NB4 (cell line): Measurements from ENCODE around the gene MPND.

Experiments used
- DNase-seq: peaks from one replicate; pipeline ENCODE4 v3.0.0; 2010; ENCODE audit warnings: low read depth
- H3K4me3 ChIP-seq: one replicate; pipeline ENCODE4 v1.5.1; 2011; ENCODE audit warnings: mild to moderate bottlenecking, low read depth, low read length, moderate library complexity
- MYC ChIP-seq: IDR thresholded peaks from 2 replicates; pipeline ENCODE4 v1.6.1; 2011; ENCODE audit warnings: low read depth, low read length
- POLR2A ChIP-seq: IDR thresholded peaks from 2 replicates; pipeline ENCODE4 v1.6.1; 2011; ENCODE audit warnings: mild to moderate bottlenecking; ENCODE audit not compliant: insufficient read length; ENCODE audit errors: extremely low read depth
- TF ChIP-seq, protein P1 (sequence below): IDR thresholded peaks from one replicate; pipeline ENCODE4 v1.5.1; 2012; ENCODE audit warnings: low read depth, low read length
- TF ChIP-seq, protein P2 (sequence below): IDR thresholded peaks from 2 replicates; pipeline ENCODE4 v1.6.1; 2011; ENCODE audit warnings: low read depth, low read length

The MPND gene

DNA sequence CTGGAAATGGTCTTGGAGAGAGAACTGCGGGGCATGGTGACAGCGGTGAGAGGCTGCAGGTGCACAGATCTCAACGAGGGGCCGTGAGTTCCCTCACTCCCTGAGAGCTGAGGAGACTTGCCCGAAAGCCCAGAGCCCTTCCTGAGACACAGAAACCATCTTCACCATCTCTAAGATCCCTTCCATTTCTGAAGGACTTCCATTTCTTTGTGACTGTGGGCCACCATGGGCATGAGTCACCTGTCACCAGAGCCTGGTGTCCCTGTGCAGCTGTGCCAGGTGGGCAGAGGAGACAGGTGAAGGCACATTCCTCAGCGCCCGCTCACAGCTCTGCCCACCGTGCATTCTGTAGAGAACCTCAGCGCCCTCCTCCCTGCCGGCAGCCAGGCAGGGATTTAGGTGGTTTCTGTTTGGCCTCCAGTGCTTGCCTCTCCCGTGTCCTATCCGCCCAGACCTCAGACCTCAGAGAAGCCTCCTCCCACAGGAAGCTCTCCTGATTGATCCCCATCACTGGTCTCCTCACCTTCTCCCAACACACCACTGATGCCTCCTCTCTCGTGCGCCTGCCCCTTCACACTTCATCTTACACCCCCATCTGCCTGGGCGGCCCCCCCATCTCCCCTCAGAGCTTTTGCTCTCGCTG, 32.8 kb downstream of the MPND start:
- H3K4me3 ChIP-seq = no peak overlapping the region
- TF ChIP-seq MYC = no peak
- TF ChIP-seq, protein P1, sequence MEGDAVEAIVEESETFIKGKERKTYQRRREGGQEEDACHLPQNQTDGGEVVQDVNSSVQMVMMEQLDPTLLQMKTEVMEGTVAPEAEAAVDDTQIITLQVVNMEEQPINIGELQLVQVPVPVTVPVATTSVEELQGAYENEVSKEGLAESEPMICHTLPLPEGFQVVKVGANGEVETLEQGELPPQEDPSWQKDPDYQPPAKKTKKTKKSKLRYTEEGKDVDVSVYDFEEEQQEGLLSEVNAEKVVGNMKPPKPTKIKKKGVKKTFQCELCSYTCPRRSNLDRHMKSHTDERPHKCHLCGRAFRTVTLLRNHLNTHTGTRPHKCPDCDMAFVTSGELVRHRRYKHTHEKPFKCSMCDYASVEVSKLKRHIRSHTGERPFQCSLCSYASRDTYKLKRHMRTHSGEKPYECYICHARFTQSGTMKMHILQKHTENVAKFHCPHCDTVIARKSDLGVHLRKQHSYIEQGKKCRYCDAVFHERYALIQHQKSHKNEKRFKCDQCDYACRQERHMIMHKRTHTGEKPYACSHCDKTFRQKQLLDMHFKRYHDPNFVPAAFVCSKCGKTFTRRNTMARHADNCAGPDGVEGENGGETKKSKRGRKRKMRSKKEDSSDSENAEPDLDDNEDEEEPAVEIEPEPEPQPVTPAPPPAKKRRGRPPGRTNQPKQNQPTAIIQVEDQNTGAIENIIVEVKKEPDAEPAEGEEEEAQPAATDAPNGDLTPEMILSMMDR = no peak
- TF ChIP-seq, protein P2, sequence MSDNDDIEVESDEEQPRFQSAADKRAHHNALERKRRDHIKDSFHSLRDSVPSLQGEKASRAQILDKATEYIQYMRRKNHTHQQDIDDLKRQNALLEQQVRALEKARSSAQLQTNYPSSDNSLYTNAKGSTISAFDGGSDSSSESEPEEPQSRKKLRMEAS = no peak
- TF ChIP-seq POLR2A = no peak
- DNase-seq = no peak

DNA sequence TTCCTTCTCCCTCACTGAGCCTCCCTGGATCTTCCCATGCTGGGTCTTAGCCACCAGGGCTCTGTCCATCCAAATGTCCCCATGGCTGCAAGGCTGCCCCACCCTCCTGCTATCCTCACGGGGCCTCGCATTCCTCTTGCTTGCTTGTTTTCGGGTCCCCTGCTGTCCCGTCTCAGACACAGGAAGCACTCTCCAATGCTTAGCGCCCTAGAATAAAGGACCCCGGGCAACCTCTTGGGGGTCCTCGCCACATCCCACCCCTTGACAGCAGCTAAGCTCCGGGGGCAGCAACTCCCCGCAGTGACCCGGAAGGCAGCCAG, 33.3 kb downstream of the MPND start:
- H3K4me3 ChIP-seq = no peak overlapping the region
- no peak for DNase-seq
- TF ChIP-seq, protein P2 = no peak
- no peak for TF ChIP-seq POLR2A

DNA sequence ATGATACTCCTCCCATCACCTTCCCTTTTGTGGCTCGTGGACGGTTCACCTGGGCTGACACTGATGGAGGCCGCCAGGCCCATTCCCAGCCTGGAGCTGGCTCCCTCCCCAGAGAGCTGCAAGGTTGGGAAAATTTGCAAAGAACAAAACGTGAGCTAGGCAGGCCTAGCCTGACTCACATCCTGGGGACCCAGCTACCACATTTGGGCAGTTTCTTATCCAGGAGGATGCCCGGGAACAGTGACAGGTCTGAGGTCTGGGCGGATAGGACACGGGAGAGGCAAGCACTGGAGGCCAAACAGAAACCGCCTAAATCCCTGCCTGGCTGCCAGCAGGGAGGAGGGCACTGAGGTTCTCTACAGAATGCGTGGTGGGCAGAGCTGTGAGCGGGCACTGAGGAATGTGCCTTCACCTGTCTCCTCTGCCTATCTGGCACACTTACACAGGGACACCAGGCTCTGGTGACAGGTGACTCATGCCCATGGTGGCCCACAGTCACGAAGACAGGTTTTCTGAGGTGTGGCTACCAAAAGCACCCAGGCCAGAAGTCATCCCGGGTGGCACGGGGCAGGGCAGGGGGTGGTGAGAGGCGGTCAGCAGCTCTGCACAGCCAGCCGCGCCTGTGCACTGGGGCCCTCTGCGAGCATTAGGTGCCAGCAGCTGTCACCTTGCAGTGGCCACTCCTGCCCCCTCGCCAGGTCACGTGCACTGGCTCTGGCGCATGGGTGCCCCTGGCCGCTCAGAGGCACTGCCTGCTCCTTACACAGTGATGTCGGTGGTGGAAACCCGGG, 33.8 kb downstream of the MPND start:
- TF ChIP-seq POLR2A (no peak), MYC (no peak)
- TF ChIP-seq, protein P1 = no peak
- TF ChIP-seq, protein P2 = no peak
- no peak for DNase-seq
- no peak overlapping the region for H3K4me3 ChIP-seq

DNA sequence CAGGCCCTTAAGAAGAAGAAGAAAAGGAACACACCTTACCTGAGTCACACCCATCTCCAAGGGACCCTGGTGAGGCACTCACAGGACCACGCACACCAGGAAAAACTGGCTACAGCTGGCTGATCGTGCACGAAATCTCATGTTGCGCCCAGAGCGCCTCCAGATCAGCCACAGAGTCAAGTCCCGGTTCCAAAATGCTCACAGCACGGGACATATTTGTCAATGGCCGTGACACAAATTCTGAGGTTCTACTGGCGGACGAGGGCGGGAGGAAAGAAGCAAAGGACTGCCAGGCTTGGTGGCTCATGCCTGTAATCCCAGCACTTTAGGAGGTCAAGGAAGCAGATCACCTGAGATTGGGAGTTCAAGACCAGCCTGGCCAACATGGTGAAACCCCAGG, 35.5 kb downstream of the MPND start:
- TF ChIP-seq, protein P1 = no peak
- no peak for TF ChIP-seq MYC
- no peak for TF ChIP-seq POLR2A
- TF ChIP-seq, protein P2 = no peak
- no peak for DNase-seq
- H3K4me3 ChIP-seq = no peak overlapping the region

DNA sequence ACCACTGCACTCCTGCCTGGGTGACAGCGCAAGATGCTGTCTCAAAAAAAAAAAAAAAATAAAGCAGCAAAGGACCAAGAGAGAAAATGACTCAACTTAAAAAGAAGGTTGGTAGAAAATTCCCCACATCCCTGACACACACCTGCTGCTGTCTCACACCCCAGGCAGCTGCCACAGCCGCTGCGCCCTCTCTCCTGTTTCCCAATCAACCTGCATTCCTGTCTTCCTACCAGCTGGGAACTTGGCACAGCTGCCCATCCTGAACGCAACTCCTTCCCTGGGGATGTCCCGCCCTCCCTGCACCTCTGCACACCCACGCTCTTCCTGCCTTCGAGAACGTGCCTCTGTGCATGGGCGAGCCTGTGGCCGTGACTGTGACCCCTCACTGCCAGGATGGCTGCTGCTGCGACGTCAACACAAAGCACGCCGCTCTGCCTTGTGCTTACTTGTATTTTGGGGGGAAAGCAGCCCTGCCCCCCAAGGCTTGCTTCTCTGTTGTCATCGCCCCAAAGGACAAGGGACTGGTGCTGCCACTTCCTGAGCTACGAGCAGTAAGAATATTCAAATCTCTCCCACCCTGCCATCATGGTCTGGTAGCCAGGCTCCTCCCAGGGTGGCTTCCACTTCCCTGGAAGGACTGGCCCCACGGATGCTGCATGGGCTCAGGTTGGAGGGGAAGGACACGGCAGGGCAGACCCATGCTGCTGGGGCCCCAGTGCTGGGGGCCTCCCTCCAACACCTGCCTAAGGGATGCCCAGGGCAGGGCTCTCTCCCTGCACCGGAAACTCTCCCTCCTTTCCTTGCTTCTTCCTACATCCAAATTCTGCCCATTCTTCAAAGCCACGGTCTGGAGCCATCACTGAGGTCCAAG, 36.3 kb downstream of the MPND start:
- DNase-seq = no peak
- H3K4me3 ChIP-seq = no peak overlapping the region
- TF ChIP-seq POLR2A (no peak), MYC (no peak)
- TF ChIP-seq, protein P2 = no peak
- TF ChIP-seq, protein P1 = no peak
